GM19240 (cell line): ENCODE results near the gene MTR.
"Not testable (repeated sequence)": the region's sequence is repeated elsewhere in the genome, so short reads cannot be mapped to it uniquely, and the experiment has no call there.

Experiments
- DNase-seq: peaks from one replicate; pipeline ENCODE4 v3.0.0; 2011; ENCODE audit warnings: low spot score; ENCODE audit not compliant: insufficient read length

MTR gene

DNA sequence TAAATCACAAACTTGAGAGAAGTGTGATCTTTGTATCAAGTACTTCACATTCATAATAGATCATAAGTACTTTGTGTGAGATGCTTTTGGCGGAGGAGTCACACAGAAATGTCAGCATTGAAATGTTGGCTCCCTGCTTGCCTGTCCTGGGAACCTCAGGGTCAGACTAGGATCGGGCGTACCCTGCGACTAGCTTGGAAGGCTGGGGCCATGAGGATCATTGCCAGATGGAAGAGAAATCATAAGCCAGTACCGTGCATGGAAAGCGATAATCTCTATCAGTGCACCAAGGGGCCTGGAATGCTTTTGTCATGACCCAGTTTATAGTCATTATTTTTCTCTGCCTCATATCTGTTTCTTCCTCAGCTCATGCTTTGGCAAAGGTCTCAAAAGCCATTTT is 35.5 kb downstream of the MTR start:
- DNase-seq: no peak

DNA sequence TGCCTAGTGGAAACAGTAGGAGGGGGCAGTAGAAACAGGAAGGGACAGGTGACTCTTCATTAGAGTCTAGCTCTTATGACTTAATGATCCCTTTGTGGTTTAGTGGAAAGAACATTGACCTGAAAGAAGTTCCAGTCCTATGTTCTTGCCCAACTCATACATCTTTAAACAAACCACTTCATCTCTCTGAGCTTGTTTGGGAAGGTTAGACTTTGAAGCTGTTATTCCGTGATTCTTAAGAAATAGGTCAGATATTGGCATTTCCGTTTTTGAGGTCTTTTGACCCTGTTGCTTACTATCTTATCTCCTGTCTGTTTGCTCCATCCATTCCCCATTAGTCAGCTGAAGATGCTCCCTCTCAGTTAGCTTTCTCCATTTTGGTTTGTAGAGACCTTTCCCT is 38.5 kb downstream of the MTR start:
- DNase-seq: no peak

DNA sequence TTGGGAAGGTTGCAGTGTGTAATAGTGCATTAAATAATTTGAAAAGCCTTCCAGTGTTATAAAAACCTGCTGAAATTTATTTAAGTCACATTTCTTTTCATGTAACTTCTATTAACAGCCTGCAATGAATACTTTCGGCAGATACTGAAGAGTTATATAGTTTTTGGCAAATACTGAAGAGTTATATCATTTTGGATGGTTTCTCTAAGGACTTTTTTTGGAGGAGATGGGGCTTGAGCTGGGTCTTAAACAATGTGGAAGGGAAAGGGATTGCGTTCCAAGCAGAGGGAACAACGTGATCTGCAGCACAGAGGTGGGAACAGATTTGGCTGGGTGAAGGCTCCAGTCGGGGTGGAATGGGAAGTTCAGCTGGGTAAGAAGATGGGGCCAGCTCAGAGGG is 39.8 kb downstream of the MTR start:
- no peak for DNase-seq

DNA sequence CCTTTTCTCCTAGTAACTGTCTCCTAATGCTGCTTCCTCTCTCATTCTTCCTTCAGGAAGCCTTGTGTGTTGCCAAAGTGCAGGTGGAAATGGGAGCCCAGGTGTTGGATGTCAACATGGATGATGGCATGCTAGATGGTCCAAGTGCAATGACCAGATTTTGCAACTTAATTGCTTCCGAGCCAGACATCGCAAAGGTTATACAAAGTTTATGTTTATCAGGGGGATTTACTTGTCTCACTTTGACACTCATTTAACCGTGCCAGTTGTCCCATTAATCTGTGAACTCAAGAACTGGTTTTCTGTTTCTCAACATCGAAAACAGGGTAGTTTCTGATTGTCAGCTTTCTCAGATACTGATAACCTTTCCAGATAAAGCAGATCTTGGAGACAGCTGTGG is 40.4 kb downstream of the MTR start:
- DNase-seq: no peak

DNA sequence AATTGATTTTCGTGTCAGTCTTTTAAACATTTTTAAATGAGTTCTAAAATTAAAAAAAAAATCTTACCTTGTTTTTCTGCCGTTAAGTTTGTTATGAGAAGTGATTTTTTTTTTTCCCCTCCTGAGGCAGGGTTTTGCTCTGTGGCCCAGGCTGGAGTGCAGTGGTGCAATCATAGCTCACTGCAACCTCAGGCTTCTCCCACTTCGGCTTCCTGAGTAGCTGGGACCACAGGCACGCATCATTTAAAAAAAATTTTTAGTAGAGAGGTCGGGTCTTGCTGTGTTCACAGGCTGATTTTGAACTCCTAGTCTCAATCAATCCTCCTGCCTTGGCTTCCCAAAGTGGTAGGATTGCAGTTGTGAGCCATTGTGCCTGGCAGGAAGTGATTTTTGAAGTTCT is 41.1 kb downstream of the MTR start:
- no peak for DNase-seq

DNA sequence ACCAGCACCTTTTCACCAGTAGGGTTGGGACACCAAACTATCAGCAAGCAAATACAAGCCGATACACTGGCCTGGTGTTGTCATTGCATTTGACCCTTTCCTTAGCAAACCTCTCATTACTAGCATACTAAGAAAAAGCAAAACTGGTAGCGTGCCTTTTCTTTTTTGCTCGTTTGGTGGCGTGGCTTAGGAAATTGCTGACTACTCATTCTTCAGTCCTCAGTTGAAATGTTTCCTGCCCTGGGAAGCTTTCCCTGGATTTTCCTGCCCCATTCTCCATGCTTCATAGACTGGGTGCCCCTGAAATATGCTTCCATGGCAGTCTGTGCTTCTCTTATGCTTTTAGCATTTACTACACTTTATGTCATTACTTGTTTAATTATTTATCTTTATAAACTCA is 42.0 kb downstream of the MTR start:
- DNase-seq: no peak

DNA sequence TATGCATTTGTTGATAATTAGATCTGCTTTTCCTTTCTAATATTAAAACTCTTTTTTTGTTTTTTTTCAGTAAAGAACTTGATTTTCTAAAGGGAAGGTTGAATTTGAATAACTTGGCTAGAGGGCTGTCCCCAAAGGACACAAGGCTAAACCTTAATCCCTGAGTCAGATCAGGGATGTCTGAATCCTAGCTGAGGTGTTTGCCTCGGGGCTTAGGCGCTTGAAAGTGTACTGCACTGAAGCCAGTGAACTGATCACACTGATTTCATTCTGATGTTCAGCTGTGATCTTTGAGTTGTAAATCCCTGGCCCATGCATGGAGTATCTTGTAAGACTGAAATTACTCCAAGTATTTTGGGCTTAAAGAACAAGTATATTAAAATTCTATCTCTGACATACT is 42.8 kb downstream of the MTR start:
- DNase-seq: no peak

DNA sequence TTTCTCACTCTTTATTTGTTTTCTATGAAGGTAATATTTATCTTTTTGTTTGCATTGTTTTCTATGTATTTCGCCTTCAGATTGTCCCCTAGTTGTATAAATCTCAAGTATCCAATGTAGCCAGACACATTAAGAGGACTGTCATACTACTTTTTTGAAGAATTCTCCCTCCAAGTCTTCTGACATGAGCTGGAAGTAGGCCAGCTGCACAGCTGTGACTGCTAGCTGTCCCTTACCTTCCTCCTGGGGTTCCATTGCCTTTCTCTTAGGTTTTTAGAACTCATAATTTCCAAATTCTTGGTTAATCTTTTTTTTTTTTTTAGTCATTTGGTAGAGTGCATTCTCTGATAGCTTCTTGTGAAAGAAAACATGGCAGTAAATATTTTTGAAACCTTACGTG is 46.2 kb downstream of the MTR start:
- DNase-seq: no peak

DNA sequence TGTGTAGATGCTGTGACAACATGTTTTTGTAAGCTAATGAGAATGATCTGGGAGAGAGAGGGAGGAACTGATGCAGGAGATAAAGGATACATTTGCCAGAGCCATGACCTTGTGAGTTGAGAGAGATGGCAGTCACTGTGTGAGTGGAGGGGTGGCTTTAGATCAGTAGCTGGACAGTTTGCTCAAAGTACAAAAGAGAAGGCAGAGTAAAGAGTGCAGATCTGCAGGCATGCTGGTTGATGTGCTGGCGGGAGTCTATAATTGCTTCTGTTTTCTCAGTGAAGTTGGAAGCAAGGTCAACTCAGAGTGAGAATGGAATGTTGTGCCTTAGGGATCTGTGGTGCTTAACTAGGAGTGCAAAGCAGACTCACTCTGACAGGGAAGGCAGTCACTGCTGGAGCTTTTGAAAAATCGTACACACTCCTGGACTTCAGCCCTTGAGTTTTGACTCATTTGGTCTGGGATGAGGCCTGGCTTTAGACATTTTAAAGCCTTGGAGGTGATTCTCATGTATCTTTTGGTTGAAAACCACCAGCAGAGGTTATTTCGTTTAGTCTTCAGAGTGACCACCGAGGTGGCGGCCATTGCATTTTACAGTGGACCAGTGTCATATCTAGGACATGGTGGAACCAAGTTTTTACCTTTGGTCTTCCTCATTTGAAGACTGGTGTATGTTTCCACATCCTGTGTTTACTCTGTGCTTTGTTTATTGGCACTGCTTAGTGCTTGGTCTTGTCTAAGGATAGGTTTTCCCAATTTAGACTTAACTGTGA is 49.6 kb downstream of the MTR start:
- no peak for DNase-seq

DNA sequence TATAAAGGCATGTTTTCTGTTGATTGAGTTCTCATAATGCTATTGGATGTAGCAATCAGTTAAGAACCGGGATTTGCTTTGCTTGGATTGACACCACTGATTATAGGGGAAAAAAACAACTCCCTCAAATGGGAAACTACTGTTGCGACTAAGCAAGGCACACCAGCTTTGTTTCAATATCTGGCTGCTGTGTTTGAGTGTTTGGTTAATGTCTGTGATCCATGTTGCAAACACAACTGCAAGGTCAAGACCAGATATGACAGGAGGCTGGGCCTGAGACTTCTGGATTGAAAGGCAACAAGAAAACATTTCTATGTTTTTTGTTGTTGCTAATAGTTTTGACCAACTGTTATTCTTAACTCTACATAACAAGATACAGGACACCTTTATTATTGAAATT is 50.7 kb downstream of the MTR start:
- no peak for DNase-seq

DNA sequence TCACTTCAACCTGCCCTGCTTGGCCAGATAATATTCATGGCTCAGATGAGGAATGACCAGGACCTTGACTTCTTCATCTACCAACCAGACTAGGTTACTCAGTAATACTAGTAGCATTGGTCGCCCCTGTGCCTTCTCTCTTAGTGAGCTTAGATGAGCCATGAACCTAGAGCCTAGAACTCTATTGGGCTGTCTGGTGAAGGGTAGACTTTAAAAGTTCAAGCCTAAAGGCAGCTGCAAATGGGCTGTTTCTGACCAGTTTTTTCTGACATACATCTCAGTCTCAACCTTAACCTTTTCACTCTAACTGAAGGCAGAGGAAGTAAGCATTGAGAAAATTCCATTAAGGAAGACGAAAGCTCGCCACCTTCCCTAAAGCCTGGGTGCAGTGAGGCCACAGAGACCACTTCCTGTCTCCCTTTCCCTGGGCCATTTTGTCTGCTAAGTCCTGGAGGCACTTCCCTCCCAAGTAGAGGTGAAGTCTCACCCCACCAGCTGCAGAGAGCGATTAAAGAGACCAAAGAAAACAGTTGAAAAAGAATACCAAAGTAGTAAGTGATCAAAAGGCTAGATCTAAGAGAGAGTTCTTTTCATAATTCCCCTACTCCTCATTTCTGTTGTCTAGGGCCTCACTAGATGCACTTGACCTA is 53.3 kb downstream of the MTR start:
- DNase-seq: no peak

DNA sequence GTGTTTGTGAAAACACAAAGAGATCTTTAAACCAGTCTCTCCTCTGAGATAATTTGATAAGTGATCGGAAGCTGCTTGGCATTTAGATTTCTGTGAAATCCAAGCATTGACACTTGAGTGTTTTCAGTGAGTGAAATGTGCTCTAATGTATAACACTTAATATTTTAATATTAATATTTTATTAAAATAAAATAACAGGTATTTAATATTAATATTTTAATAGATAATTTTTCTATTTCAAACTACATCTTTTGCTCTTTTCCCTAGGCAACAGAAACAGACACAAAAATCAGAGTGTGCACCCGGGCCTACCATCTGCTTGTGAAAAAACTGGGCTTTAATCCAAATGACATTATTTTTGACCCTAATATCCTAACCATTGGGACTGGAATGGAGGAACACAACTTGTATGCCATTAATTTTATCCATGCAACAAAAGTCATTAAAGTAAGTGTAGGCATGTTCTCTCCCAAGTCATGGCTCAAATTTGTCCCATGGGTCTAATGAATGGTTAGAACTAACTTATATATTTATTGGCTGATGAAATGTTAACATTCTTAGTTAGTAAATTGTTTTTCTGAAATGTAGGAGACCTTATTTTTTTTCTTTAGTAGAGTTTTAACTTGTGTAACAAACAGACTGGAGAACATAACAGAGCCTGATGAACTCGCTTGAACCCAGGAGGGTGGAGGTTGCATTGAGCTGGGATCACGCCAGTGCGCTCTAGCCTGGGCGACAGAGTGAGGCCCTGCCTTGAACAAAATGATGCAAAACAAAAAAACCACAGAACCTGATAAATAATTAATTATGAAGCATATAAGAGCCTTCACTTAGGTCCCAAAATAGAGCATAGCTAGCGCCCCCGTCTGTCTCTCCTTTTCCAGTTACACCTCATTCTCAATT is 55.2 kb downstream of the MTR start:
- DNase-seq: no peak

DNA sequence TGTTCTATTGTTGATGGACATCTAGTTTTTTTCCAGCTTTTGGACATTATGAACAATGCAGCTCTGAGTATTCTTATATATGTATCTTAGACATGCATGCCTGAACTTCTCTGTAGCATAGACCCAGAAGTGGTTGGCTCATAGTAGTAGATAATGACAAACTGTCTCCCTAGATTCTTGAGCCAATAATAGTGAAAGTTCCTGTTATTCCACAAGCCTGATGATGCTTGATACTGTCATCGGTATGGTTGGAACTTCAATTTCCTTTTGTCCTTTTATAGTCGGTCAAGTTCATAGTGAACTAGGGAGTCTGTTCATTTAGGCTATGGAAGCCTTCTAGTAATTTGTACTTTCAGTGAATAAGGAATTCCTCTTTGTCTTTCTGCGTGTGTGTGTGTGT is 56.8 kb downstream of the MTR start:
- no peak for DNase-seq

DNA sequence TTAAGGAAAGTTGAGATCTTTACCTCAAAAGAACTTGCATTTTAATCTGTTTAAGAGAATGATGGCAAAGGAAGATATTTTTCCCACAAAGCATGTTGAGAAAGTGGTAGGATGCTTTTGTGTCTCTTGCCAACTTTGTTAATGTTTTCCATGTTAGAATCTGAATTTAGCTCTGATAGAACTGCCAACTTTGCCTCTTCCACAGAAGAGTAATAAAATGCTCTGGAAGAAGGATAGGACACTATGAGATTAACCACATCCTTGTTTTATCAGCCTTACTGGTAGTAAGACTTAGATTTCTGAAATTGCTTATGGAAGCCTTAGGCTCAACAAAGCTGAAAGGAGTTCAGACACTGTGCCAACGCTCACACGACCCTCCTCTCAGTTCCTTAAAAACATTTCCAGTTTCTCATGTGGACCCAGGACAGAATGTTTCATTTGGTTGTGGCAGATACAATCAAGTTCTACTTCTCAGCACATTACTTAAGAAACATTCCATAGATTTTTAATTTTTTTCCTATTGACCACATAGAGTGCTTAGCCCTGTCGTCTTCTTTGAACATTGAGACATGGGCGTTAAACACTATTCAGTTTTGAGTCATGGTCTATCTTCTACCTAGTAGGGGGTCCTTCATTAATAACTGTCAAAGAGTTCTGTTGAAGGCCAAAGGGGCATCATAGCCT is 59.0 kb downstream of the MTR start:
- DNase-seq: no peak

DNA sequence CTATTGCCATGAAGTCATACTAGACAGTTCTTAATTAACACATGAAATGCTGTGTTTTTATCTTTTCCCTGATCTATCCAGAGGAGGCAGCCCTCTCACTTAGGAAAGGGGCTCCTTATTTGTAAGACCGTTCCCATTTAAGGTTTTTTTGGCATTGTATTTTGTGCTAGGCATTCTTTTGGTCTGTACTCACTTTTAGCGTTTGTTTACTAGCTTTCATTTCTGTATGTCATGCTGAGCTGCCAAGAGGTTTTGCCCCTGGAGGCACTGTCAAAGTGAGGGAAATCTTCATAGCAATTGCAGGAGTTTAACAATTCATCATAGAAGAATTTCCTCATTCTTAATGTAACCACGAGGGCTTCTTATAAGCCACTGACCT is 59.5 kb downstream of the MTR start:
- DNase-seq: no peak

DNA sequence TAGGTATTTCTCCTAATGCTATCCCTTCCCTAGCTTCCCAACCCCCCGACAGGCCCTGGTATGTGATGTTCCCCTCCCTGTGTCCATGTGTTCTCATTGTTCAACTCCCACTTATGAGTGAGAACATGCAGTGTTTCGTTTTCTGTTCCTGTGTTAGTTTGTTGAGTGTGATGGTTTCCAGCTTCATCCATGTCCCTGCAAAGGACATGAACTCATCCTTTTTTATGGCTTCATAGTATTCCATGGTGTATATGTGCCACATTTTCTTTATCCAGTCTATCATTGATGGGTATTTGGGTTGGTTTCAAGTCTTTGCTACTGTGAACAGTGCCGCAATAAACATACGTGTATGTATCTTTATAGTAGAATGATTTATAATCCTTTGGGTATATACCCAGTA is 61.6 kb downstream of the MTR start:
- DNase-seq: not testable (repeated sequence)

DNA sequence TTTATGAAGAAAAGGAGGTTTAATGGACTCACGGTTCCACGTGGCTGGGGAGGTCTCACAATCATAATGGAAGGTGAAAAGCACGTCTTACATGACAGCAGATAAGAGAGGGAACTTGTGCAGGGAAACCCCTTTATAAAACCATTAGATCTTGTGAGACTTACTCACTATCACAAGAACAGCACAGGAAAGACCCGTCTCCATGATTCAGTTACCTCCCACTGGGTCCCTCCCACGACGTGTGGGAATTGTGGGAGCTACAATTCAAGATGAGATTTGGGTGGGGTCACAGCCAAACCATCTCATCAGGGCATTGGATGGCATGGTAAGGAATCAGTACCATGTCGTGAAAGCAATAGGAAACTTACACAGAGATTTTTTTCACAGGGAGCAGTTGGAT is 63.1 kb downstream of the MTR start:
- DNase-seq: no peak

DNA sequence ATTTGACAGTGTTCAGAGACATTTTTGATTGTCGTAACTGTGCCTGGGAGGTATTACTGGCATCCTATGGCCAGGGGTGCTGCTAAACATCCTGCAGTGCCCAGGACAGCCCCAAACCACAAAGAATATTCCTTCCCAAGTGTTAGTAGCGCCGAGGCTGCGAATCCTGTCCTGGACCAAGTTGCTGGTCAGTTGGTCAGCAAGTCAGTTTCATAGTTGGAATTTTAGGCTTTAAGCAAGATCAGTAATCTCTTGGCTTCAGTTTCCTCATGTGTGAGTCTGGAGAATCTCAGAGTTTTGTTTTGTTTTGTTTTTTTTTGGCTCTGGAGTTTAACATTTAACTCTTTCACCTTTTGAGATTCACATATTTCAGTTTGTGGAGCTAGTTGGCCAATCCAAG is 65.0 kb downstream of the MTR start:
- DNase-seq: no peak

DNA sequence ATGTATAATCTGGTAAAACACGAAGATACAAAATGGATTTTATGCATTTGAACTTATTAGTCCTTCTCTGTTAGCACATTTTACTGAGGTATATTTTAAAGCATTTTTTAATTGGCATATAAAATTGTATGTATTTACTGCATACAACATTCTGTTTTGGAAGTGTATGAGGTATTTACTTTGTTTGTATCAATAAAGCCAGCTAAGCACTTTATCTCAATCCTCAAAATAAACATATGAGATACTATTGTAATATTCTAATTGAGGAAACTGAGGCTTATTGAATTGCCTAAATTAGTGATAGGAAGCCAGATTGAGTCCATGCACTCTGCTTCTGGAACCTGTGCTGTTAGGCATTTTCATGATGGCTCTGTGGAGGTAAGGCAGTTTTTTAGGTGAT is 65.6 kb downstream of the MTR start:
- no peak for DNase-seq

DNA sequence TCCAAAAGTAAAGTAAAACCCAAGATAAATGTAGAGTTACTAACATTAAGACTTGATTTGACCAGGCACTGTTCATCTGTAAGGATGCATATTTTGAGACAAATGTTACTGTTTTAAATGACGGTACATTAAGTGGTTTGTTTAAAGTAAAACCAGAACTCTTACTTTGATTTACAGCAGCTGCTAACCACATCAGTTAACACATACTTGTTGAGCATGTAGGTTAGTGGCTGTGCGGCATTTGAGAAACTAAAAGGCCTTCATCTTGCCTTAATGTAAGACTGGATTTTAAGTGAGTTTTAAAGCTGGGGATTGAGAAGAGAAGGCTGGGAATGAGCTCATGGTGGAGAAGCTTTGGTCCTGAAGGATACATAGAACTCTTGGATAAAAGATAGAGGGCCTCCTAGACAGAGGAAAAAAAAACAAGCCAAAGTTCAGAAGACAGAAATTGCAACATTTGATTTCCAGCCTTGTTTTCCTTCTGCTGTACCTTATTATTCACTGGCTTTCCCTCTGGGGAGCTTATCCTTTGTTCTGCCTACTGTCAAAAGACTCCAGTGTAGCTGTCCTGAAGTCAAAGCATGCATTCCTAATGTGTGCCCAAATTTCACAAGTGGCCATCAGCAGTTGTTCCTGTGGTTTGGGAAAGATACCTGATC is 66.6 kb downstream of the MTR start:
- no peak for DNase-seq

DNA sequence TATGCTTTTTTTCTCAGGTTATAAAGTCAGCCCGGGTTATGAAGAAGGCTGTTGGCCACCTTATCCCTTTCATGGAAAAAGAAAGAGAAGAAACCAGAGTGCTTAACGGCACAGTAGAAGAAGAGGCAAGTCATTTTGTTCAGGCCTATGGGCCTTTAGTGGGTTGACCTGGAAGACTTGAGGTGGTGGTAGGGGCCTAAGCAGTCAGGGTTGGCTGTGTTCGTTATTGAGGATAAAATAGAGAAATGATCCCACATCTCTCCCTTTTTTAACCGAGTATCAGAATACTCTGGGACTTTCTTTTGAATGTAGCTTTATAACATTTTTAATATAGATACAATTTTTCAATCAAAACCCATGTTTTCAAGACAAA is 67.1 kb downstream of the MTR start:
- no peak for DNase-seq
